ENCODE measurements around the gene PUS7L. TPM values are rescaled to one million over a fixed set of nuclear protein-coding genes. Genes with fewer than 3 reads are reported as not detected.
"Not testable (repeated sequence)": the region's sequence is repeated elsewhere in the genome, so short reads cannot be mapped to it uniquely, and the experiment has no call there.

PUS7L gene
- total RNA-seq, 1 donor from 2014 or later, result 11.7 TPM

- Histone ChIP-seq H3K36me3 (no peaks in the 10 kb centered on the region), H3K4me3 (no peak overlapping the region), H3K27me3 (no peaks in the 10 kb centered on the region), H3K4me1 (no peaks in the 10 kb centered on the region), H3K9me3 (no peaks in the 10 kb centered on the region), H3K27ac (no peak overlapping the region)
- ATAC-seq (no peak), DNase-seq (no peak)
- no peak for TF ChIP-seq CTCF (IDR thresholded peaks at IDR 0.05)
- intact Hi-C loops (cut with DNase I), result no loop called here
These were observed 62.4 kb downstream of the PUS7L start for GRCh38 chr12:43696154-43696553.

- H3K9me3 ChIP-seq, result no peaks in the 10 kb centered on the region
- no peak overlapping the region for H3K27ac ChIP-seq
- intact Hi-C loops (cut with DNase I), result no loop called here
- DNase-seq (no peak), ATAC-seq (no peak)
- TF ChIP-seq CTCF (IDR thresholded peaks at IDR 0.05), result no peak
- no peaks in the 10 kb centered on the region for H3K4me1 ChIP-seq
- no peak overlapping the region for H3K4me3 ChIP-seq
- no peaks in the 10 kb centered on the region for H3K36me3 ChIP-seq
- H3K27me3 ChIP-seq, result no peaks in the 10 kb centered on the region
These were observed 63.7 kb downstream of the PUS7L start for GRCh38 chr12:43694879-43695278.

GRCh38 chr12:43692064-43692463 lies 66.5 kb downstream of the PUS7L start:
- H3K9me3 ChIP-seq, result no peaks in the 10 kb centered on the region
- no peak overlapping the region for H3K4me3 ChIP-seq
- H3K27me3 ChIP-seq, result no peaks in the 10 kb centered on the region
- H3K36me3 ChIP-seq, result no peaks in the 10 kb centered on the region
- DNase-seq, result no peak
- H3K27ac ChIP-seq, result no peak overlapping the region
- intact Hi-C loops (cut with DNase I), result no loop called here
- ATAC-seq, result no peak
- H3K4me1 ChIP-seq, result no peaks in the 10 kb centered on the region
- TF ChIP-seq CTCF (IDR thresholded peaks at IDR 0.05), result no peak

GRCh38 chr12:43685491-43685890 lies 73.1 kb downstream of the PUS7L start:
- DNase-seq; H3K27ac ChIP-seq; H3K4me3 ChIP-seq; H3K9me3 ChIP-seq; H3K27me3 ChIP-seq; H3K4me1 ChIP-seq; H3K36me3 ChIP-seq; ATAC-seq; intact Hi-C loops (cut with DNase I): not testable (repeated sequence)

- TF ChIP-seq CTCF (IDR thresholded peaks at IDR 0.05), result peak; percentile 35
- Histone ChIP-seq H3K9me3 (no peaks in the 10 kb centered on the region), H3K27me3 (no peaks in the 10 kb centered on the region), H3K4me1 (no peaks in the 10 kb centered on the region), H3K36me3 (no peaks in the 10 kb centered on the region), H3K4me3 (no peak overlapping the region), H3K27ac (no peak overlapping the region)
- intact Hi-C loops (cut with DNase I), result no loop called here
- ATAC-seq (peak; percentile 80), DNase-seq (no peak)
These were observed 82.3 kb downstream of the PUS7L start for GRCh38 chr12:43676183-43676813.

GRCh38 chr12:43675048-43675904 lies 83.3 kb downstream of the PUS7L start:
- Histone ChIP-seq H3K27ac (no peak overlapping the region), H3K27me3 (no peaks in the 10 kb centered on the region), H3K4me3 (no peak overlapping the region), H3K36me3 (no peaks in the 10 kb centered on the region), H3K9me3 (no peaks in the 10 kb centered on the region), H3K4me1 (no peaks in the 10 kb centered on the region)
- ATAC-seq (peak; percentile 35), DNase-seq (no peak)
- intact Hi-C loops (cut with DNase I), result no loop called here
- no peak for TF ChIP-seq CTCF (IDR thresholded peaks at IDR 0.05)

Data from upper lobe of right lung (tissue), 1 donor.